ENCODE results near the gene INF2.

- no peak for TF ChIP-seq EZH2 (IDR thresholded peaks at IDR 0.05)
- TF ChIP-seq EZH2phosphoT487 (IDR thresholded peaks at IDR 0.05) = no peak
- TF ChIP-seq, protein P1, sequence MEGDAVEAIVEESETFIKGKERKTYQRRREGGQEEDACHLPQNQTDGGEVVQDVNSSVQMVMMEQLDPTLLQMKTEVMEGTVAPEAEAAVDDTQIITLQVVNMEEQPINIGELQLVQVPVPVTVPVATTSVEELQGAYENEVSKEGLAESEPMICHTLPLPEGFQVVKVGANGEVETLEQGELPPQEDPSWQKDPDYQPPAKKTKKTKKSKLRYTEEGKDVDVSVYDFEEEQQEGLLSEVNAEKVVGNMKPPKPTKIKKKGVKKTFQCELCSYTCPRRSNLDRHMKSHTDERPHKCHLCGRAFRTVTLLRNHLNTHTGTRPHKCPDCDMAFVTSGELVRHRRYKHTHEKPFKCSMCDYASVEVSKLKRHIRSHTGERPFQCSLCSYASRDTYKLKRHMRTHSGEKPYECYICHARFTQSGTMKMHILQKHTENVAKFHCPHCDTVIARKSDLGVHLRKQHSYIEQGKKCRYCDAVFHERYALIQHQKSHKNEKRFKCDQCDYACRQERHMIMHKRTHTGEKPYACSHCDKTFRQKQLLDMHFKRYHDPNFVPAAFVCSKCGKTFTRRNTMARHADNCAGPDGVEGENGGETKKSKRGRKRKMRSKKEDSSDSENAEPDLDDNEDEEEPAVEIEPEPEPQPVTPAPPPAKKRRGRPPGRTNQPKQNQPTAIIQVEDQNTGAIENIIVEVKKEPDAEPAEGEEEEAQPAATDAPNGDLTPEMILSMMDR (IDR thresholded peaks at IDR 0.05) = no peak
Observed at GRCh38 chr14:104746071-104746545, 56.7 kb downstream of the INF2 start.

Data from neural progenitor cell (in vitro differentiated cells).